ENCODE data around the gene GAPDH. TPM values are rescaled to one million over a fixed set of nuclear protein-coding genes. Genes with fewer than 3 reads are reported as not detected.
"Not testable (repeated sequence)": the region's sequence is repeated elsewhere in the genome, so short reads cannot be mapped to it uniquely, and the experiment has no call there.

GAPDH gene
- total RNA-seq, 3 donors from 2014 or later = 4,635 to 5,387 (median 5,019) TPM

DNA sequence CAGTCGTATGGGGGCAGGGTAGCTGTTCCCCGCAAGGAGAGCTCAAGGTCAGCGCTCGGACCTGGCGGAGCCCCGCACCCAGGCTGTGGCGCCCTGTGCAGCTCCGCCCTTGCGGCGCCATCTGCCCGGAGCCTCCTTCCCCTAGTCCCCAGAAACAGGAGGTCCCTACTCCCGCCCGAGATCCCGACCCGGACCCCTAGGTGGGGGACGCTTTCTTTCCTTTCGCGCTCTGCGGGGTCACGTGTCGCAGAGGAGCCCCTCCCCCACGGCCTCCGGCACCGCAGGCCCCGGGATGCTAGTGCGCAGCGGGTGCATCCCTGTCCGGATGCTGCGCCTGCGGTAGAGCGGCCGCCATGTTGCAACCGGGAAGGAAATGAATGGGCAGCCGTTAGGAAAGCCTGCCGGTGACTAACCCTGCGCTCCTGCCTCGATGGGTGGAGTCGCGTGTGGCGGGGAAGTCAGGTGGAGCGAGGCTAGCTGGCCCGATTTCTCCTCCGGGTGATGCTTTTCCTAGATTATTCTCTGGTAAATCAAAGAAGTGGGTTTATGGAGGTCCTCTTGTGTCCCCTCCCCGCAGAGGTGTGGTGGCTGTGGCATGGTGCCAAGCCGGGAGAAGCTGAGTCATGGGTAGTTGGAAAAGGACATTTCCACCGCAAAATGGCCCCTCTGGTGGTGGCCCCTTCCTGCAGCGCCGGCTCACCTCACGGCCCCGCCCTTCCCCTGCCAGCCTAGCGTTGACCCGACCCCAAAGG is 804 bp downstream of the GAPDH start:
- Mint-ChIP-seq H3K36me3 (ENCODE audit: insufficient read depth) (peaks cover 35% of the 10 kb centered on the region), H3K27me3 (ENCODE audit: low read depth) (no peaks in the 10 kb centered on the region), H3K4me3 (peak overlapping the region; percentile 97), H3K4me1 (ENCODE audit: low read depth) (peaks cover 53% of the 10 kb centered on the region), H3K9me3 (no peaks in the 10 kb centered on the region)
- ATAC-seq = peak; percentile 11 to 14
- DNase-seq = peak; percentile 66

DNA sequence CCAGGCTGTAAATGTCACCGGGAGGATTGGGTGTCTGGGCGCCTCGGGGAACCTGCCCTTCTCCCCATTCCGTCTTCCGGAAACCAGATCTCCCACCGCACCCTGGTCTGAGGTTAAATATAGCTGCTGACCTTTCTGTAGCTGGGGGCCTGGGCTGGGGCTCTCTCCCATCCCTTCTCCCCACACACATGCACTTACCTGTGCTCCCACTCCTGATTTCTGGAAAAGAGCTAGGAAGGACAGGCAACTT is 1.3 kb downstream of the GAPDH start:
- DNase-seq (no peak), ATAC-seq (no peak)
- Mint-ChIP-seq H3K36me3 (ENCODE audit: insufficient read depth) (peaks cover 30% of the 10 kb centered on the region), H3K9me3 (no peaks in the 10 kb centered on the region), H3K4me1 (ENCODE audit: low read depth) (peaks cover 58% of the 10 kb centered on the region), H3K27me3 (ENCODE audit: low read depth) (no peaks in the 10 kb centered on the region), H3K4me3 (peak overlapping the region; percentile 97)

DNA sequence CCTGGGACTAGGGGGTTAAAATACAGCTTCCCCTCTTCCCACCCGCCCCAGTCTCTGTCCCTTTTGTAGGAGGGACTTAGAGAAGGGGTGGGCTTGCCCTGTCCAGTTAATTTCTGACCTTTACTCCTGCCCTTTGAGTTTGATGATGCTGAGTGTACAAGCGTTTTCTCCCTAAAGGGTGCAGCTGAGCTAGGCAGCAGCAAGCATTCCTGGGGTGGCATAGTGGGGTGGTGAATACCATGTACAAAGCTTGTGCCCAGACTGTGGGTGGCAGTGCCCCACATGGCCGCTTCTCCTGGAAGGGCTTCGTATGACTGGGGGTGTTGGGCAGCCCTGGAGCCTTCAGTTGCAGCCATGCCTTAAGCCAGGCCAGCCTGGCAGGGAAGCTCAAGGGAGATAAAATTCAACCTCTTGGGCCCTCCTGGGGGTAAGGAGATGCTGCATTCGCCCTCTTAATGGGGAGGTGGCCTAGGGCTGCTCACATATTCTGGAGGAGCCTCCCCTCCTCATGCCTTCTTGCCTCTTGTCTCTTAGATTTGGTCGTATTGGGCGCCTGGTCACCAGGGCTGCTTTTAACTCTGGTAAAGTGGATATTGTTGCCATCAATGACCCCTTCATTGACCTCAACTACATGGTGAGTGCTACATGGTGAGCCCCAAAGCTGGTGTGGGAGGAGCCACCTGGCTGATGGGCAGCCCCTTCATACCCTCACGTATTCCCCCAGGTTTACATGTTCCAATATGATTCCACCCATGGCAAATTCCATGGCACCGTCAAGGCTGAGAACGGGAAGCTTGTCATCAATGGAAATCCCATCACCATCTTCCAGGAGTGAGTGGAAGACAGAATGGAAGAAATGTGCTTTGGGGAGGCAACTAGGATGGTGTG is 1.9 kb downstream of the GAPDH start:
- DNase-seq (no peak), ATAC-seq (no peak)
- H3K9me3 Mint-ChIP-seq = no peaks in the 10 kb centered on the region
- H3K4me3 Mint-ChIP-seq = peak overlapping the region; percentile 97
- peaks cover 62% of the 10 kb centered on the region for H3K4me1 Mint-ChIP-seq (ENCODE audit: low read depth)
- H3K27me3 Mint-ChIP-seq (ENCODE audit: low read depth) = no peaks in the 10 kb centered on the region
- H3K36me3 Mint-ChIP-seq (ENCODE audit: insufficient read depth) = peaks cover 25% of the 10 kb centered on the region

DNA sequence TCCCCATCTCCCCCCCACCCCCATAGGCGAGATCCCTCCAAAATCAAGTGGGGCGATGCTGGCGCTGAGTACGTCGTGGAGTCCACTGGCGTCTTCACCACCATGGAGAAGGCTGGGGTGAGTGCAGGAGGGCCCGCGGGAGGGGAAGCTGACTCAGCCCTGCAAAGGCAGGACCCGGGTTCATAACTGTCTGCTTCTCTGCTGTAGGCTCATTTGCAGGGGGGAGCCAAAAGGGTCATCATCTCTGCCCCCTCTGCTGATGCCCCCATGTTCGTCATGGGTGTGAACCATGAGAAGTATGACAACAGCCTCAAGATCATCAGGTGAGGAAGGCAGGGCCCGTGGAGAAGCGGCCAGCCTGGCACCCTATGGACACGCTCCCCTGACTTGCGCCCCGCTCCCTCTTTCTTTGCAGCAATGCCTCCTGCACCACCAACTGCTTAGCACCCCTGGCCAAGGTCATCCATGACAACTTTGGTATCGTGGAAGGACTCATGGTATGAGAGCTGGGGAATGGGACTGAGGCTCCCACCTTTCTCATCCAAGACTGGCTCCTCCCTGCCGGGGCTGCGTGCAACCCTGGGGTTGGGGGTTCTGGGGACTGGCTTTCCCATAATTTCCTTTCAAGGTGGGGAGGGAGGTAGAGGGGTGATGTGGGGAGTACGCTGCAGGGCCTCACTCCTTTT is 2.7 kb downstream of the GAPDH start:
- Mint-ChIP-seq H3K9me3 (no peaks in the 10 kb centered on the region), H3K36me3 (ENCODE audit: insufficient read depth) (peaks cover 25% of the 10 kb centered on the region), H3K4me3 (peak overlapping the region; percentile 97), H3K27me3 (ENCODE audit: low read depth) (no peaks in the 10 kb centered on the region), H3K4me1 (ENCODE audit: low read depth) (peaks cover 65% of the 10 kb centered on the region)
- ATAC-seq (no peak), DNase-seq (peak; percentile 17)

DNA sequence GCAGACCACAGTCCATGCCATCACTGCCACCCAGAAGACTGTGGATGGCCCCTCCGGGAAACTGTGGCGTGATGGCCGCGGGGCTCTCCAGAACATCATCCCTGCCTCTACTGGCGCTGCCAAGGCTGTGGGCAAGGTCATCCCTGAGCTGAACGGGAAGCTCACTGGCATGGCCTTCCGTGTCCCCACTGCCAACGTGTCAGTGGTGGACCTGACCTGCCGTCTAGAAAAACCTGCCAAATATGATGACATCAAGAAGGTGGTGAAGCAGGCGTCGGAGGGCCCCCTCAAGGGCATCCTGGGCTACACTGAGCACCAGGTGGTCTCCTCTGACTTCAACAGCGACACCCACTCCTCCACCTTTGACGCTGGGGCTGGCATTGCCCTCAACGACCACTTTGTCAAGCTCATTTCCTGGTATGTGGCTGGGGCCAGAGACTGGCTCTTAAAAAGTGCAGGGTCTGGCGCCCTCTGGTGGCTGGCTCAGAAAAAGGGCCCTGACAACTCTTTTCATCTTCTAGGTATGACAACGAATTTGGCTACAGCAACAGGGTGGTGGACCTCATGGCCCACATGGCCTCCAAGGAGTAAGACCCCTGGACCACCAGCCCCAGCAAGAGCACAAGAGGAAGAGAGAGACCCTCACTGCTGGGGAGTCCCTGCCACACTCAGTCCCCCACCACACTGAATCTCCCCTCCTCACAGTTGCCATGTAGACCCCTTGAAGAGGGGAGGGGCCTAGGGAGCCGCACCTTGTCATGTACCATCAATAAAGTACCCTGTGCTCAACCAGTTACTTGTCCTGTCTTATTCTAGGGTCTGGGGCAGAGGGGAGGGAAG is 3.5 kb downstream of the GAPDH start:
- not testable (repeated sequence) for H3K27me3 Mint-ChIP-seq (ENCODE audit: low read depth); H3K9me3 Mint-ChIP-seq; ATAC-seq
- peaks cover 25% of the 10 kb centered on the region for H3K36me3 Mint-ChIP-seq (ENCODE audit: insufficient read depth)
- peaks cover 64% of the 10 kb centered on the region for H3K4me1 Mint-ChIP-seq (ENCODE audit: low read depth)
- DNase-seq = peak; percentile 83
- peak overlapping the region; percentile 97 for H3K4me3 Mint-ChIP-seq

DNA sequence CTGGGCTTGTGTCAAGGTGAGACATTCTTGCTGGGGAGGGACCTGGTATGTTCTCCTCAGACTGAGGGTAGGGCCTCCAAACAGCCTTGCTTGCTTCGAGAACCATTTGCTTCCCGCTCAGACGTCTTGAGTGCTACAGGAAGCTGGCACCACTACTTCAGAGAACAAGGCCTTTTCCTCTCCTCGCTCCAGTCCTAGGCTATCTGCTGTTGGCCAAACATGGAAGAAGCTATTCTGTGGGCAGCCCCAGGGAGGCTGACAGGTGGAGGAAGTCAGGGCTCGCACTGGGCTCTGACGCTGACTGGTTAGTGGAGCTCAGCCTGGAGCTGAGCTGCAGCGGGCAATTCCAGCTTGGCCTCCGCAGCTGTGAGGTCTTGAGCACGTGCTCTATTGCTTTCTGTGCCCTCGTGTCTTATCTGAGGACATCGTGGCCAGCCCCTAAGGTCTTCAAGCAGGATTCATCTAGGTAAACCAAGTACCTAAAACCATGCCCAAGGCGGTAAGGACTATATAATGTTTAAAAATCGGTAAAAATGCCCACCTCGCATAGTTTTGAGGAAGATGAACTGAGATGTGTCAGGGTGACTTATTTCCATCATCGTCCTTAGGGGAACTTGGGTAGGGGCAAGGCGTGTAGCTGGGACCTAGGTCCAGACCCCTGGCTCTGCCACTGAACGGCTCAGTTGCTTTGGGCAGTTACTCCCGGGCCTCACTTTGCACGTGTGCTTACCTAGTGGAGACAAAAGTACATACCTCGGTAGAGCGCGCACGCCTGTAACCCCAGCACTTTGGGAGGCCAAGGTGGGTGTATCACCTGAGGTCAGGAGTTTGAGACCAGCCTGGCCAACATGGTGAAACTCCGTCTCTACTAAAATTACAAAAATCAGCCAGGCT is 4.3 kb downstream of the GAPDH start:
- DNase-seq = no peak
- Mint-ChIP-seq H3K36me3 (ENCODE audit: insufficient read depth) (peaks cover 25% of the 10 kb centered on the region), H3K4me3 (peak overlapping the region; percentile 38), H3K4me1 (ENCODE audit: low read depth) (peaks cover 59% of the 10 kb centered on the region), H3K27me3 (ENCODE audit: low read depth) (no peaks in the 10 kb centered on the region), H3K9me3 (no peaks in the 10 kb centered on the region)
- ATAC-seq = no peak

DNA sequence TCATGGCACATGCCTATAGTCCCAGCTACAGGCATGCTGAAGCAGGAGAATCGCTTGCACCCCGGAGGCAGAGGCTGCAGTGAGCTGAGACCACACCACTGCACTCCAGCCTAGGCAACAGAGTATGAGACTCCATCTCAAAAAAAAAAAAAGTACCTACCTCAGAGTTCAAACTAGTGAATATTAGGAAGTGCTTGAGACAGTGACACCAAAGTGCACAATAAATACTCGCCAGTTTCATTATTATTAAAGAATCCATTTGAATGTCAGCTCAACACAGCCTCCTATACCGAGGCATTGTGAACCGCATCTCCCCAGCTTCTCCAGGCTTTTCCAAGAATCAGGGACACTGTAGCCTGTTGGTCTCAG is 5.0 kb downstream of the GAPDH start:
- no peak for DNase-seq
- Mint-ChIP-seq H3K4me3 (peak overlapping the region; percentile 38), H3K4me1 (ENCODE audit: low read depth) (peaks cover 57% of the 10 kb centered on the region), H3K27me3 (ENCODE audit: low read depth) (no peaks in the 10 kb centered on the region), H3K9me3 (no peaks in the 10 kb centered on the region), H3K36me3 (ENCODE audit: insufficient read depth) (peaks cover 25% of the 10 kb centered on the region)
- ATAC-seq = no peak

DNA sequence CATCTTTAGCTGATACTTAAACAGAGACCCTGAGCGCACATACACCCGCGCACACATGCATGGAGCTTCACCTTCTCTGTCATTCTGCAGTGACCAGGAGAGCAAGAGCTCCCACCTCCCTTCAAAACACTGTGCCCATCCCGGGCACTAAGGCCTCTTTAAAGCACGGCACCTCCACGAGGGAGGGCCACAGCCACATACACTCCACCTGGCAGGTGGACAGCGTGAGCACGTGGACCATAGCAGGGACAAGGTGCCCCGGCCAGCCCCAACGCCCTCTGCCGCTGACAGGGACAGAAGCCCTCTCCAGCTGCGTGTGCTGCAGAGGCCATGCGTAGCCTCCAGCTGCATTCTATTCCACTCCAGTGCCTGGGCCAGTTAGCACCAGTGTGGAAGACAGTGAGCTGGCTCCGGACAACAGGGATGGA is 5.4 kb downstream of the GAPDH start:
- peaks cover 57% of the 10 kb centered on the region for H3K4me1 Mint-ChIP-seq (ENCODE audit: low read depth)
- no peaks in the 10 kb centered on the region for H3K9me3 Mint-ChIP-seq
- peaks cover 25% of the 10 kb centered on the region for H3K36me3 Mint-ChIP-seq (ENCODE audit: insufficient read depth)
- H3K4me3 Mint-ChIP-seq = peak overlapping the region; percentile 37
- DNase-seq (no peak), ATAC-seq (no peak)
- no peaks in the 10 kb centered on the region for H3K27me3 Mint-ChIP-seq (ENCODE audit: low read depth)

DNA sequence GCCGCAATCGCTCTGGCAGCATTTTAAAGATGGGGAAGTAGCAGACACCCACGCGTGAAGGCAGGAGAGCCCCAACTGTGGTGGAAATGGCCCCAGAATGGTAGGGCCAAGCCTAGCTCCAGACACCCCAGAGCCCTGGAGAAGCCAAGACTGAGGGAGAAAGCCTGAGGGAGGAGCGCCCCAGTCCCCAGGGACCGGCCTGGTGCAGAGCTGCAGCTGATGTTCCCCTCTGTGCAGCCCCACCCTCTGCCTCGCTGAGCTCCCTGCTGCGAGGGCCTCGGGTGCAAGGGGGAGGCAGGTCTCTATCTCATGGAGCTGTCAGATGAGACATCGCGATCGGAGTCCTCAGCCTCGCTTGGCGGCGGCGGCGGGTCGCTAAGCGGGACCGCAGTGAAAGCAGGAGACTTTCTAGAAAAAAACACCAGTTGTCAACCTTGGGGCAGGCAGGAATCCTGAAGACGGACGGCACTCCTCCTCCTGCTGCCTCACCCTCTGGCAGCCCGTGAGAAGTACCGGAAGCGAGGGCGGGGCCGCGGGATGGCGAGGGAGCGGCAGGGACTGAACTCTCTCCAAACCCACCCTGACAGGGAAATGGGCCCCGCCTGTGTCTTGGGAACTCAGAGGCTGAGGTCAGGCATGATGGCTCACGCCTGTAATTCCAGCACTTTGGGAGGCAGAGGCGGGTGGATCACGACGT is 6.0 kb downstream of the GAPDH start:
- H3K9me3 Mint-ChIP-seq = no peaks in the 10 kb centered on the region
- H3K27me3 Mint-ChIP-seq (ENCODE audit: low read depth) = no peaks in the 10 kb centered on the region
- ATAC-seq = peak; percentile 13 to 25
- DNase-seq = peak; percentile 24
- peaks cover 57% of the 10 kb centered on the region for H3K4me1 Mint-ChIP-seq (ENCODE audit: low read depth)
- H3K36me3 Mint-ChIP-seq (ENCODE audit: insufficient read depth) = peaks cover 22% of the 10 kb centered on the region
- H3K4me3 Mint-ChIP-seq = peak overlapping the region; percentile 37

DNA sequence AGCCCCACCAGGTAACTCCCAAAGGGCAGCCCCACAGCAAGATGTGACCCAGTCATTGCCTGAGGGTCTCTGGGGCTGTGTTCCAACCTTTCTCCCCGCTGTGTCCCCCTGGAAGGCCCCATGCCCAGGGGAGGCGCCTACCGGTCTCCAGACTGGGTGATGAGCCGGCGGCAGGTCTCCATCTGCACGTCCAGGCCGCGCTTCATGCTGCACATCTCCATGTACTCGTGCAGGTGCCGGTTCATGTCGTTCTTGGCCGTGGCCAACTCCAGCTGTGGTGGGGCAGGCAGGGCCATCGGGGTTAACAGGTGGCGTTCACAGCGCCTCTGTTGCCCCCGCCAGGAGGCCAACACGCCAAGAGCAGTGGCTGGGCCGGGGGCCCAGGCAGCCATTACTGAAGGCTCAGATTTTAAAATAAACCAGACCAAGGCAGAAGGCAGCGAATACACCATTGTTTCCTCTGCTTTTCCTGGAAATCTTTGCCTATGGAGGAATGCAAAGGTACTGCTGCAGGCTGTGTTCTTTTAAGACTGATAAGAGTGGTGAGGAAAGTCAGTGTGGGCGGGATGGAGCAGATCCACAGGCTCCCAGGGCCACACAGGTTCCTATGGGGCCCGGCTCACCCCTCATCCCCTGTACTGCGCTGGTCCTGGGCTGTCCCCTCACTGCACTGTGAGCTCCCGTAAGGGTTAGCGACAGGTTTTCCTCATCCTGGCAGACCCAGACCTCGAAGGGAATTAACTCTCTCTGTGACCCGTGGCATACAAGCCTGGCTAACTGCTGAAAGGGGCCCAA is 7.3 kb downstream of the GAPDH start:
- H3K9me3 Mint-ChIP-seq = no peaks in the 10 kb centered on the region
- peaks cover 53% of the 10 kb centered on the region for H3K4me1 Mint-ChIP-seq (ENCODE audit: low read depth)
- no peak overlapping the region for H3K4me3 Mint-ChIP-seq
- no peak for DNase-seq
- no peaks in the 10 kb centered on the region for H3K27me3 Mint-ChIP-seq (ENCODE audit: low read depth)
- no peak for ATAC-seq
- H3K36me3 Mint-ChIP-seq (ENCODE audit: insufficient read depth) = peaks cover 21% of the 10 kb centered on the region

DNA sequence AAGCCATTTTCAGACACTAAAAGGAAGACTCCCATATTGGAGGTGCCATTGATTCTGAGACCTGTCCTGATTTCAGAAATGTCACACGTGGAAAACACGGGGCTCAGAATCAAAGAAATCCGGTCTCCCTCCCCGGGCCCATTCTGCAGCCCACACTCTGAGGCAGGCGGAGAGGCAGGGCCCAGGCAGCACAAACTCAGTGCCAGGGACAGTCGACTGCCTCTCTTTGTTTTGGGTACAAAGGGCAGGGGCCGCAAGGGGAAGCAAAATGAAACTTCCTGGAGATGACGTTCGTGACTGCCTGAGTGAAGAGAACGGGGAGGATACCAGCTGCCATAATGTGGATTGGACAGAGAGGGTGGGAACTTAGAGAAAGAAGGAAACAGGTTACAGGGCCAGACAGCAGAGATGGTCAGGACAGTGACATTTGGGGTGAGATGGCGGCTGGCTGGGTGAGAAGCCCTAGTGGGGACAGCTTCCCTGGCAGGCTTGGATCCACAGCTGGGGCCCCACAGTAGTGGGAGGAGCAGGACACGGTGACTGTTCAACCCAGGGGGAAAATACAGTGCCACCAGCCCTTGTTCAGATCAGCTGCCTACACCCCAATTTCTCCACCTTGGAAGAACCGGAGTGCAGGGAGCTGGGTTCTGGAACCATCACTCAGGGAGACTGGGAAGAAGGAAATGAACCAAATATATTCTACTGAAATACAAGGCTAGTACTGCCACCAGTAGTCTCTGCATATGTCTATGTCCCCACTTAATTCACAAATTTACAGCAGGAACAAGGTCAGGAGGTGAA is 8.1 kb downstream of the GAPDH start:
- Mint-ChIP-seq H3K9me3 (no peaks in the 10 kb centered on the region), H3K4me3 (no peak overlapping the region), H3K27me3 (ENCODE audit: low read depth) (no peaks in the 10 kb centered on the region), H3K36me3 (ENCODE audit: insufficient read depth) (peaks cover 15% of the 10 kb centered on the region), H3K4me1 (ENCODE audit: low read depth) (peaks cover 45% of the 10 kb centered on the region)
- ATAC-seq (no peak), DNase-seq (no peak)

DNA sequence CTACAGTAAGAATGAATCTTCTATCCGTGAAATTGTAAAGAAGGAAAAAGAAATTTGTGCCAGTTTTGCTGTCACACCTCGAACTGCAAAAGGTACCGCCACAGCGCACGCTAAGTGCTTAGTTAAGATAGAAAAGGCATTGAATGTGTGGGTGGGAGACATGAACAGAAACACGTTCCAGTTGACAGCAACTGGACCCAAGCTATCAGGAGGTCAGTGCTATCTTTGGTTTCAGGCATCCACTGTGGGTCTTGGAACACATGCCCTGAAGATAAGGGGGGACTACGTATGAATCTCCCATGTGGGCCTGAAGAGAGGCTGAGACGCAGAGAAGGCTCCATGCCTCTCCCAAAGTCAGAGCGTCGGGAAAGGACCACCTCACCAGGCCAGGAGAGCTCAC is 11.7 kb downstream of the GAPDH start:
- no peak for ATAC-seq
- no peaks in the 10 kb centered on the region for H3K9me3 Mint-ChIP-seq
- no peaks in the 10 kb centered on the region for H3K27me3 Mint-ChIP-seq (ENCODE audit: low read depth)
- DNase-seq = no peak
- H3K4me3 Mint-ChIP-seq = no peak overlapping the region
- peaks cover 14% of the 10 kb centered on the region for H3K36me3 Mint-ChIP-seq (ENCODE audit: insufficient read depth)
- H3K4me1 Mint-ChIP-seq (ENCODE audit: low read depth) = peaks cover 15% of the 10 kb centered on the region
